IMR-90 (cell line): Measurements from ENCODE around the gene HECW1. TPM values are rescaled to one million over a fixed set of nuclear protein-coding genes. Genes with fewer than 3 reads are reported as not detected.
A peak's percentile ranks its signal among the peaks of the same experiment; 100 is the strongest.

Experiments used
- ATAC-seq: fragments of 200-7000 bp; cut with Tn5 transposase; 2 replicates; pipeline ENCODE4 v1.9.1; 2020; ENCODE audit warnings: low read depth, mild to moderate bottlenecking, moderate library complexity
- BruUV-seq: library from RNA; stranded (reverse); fragments of 400-500 nt; replicated peaks from 2 replicates; lab custom pipeline; 2021; lab: Mats Ljungman, UMichigan
- CTCF ChIA-PET: fragments of 300-600 bp; formaldehyde crosslinking; extraction: SDS; loops from one replicate; lab custom pipeline; 2021; ENCODE audit warnings: antibody characterized with exemption; lab: Yijun Ruan, JAX
- POLR2A ChIA-PET: fragments of 300-600 bp; sonication (Branson Sonifier 250); formaldehyde crosslinking; loops from one replicate; lab custom pipeline; 2022; ENCODE audit warnings: antibody characterized with exemption; ENCODE audit not compliant: unreplicated experiment; lab: Charles Lee
- DNase-seq: peaks from one replicate; pipeline ENCODE4 v3.0.0; 2013
- H2AFZ ChIP-seq: replicated peaks from 2 replicates; pipeline ENCODE3; 2013; ENCODE audit warnings: low read length, mild to moderate bottlenecking; ENCODE audit not compliant: poor library complexity
- H2AK5ac ChIP-seq: 2 replicates; pipeline ENCODE4 v1.6.1; 2013; ENCODE audit warnings: low read depth, low read length, inconsistent platforms
- H2AK9ac ChIP-seq: replicated peaks from 2 replicates; pipeline ENCODE3; 2013; ENCODE audit warnings: mild to moderate bottlenecking, low read depth, low read length, moderate library complexity; ENCODE audit not compliant: poor library complexity
- H2BK120ac ChIP-seq: 2 replicates; pipeline ENCODE4 v1.6.1; 2013; ENCODE audit warnings: low read depth, low read length, inconsistent platforms
- H2BK15ac ChIP-seq: 3 replicates; pipeline ENCODE4 v1.6.1; 2013; ENCODE audit warnings: low read depth, low read length, inconsistent platforms
- H2BK20ac ChIP-seq: 2 replicates; pipeline ENCODE4 v1.6.1; 2013; ENCODE audit warnings: low read depth, mild to moderate bottlenecking, inconsistent platforms, low read length, moderate library complexity
- H2BK5ac ChIP-seq: 2 replicates; pipeline ENCODE4 v1.6.1; 2013; ENCODE audit warnings: mild to moderate bottlenecking, low read depth, low read length, inconsistent platforms; ENCODE audit not compliant: poor library complexity, severe bottlenecking
- H3K14ac ChIP-seq: replicated peaks from 2 replicates; pipeline ENCODE4 v1.6.1; 2013; ENCODE audit warnings: low read depth, low read length, inconsistent platforms
- H3K18ac ChIP-seq: 2 replicates; pipeline ENCODE4 v1.6.1; 2013; ENCODE audit warnings: low read depth, low read length, control low read depth
- H3K23ac ChIP-seq: 2 replicates; pipeline ENCODE4 v1.6.1; 2013; ENCODE audit warnings: low read depth, low read length, inconsistent platforms
- H3K27ac ChIP-seq: 2 replicates; pipeline ENCODE4 v1.5.1; 2013; ENCODE audit warnings: mild to moderate bottlenecking, control low read depth, low read length; ENCODE audit not compliant: insufficient read depth
- H3K27me3 ChIP-seq: 2 replicates; pipeline ENCODE4 v1.6.1; 2013; ENCODE audit warnings: low read length; ENCODE audit not compliant: control insufficient read depth, insufficient read depth
- H3K36me3 ChIP-seq: 2 replicates; pipeline ENCODE4 v1.6.1; 2013; ENCODE audit warnings: low read length, mixed read lengths; ENCODE audit not compliant: control insufficient read depth, insufficient read depth
- H3K4ac ChIP-seq: 2 replicates; pipeline ENCODE4 v1.6.1; 2013; ENCODE audit warnings: low read depth, low read length, inconsistent platforms
- H3K4me1 ChIP-seq: 2 replicates; pipeline ENCODE4 v1.6.1; 2013; ENCODE audit warnings: low read length, mixed read lengths; ENCODE audit not compliant: control insufficient read depth, insufficient read depth
- H3K4me2 ChIP-seq: 2 replicates; pipeline ENCODE4 v1.6.1; 2013; ENCODE audit warnings: low read depth, mild to moderate bottlenecking, control low read depth, low read length, moderate library complexity
- H3K4me3 ChIP-seq: 2 replicates; pipeline ENCODE4 v1.5.1; 2013; ENCODE audit warnings: low read depth, mild to moderate bottlenecking, control low read depth, low read length, moderate library complexity; ENCODE audit not compliant: insufficient read depth
- H3K56ac ChIP-seq: 2 replicates; pipeline ENCODE4 v1.6.1; 2013; ENCODE audit warnings: low read length, inconsistent platforms; ENCODE audit not compliant: insufficient read depth; ENCODE audit errors: extremely low read depth
- H3K79me1 ChIP-seq, 2 experiments: 2 replicates each; pipeline ENCODE4 v1.6.1; 2013; ENCODE audit warnings: low read length in 2 of 2, inconsistent platforms in 1 of 2, low read depth in 1 of 2
- H3K9ac ChIP-seq: 2 replicates; pipeline ENCODE4 v1.6.1; 2013; ENCODE audit warnings: low read depth, low read length, control low read depth
- H3K9me1 ChIP-seq: 2 replicates; pipeline ENCODE4 v1.6.1; 2013; ENCODE audit warnings: low read length, inconsistent platforms; ENCODE audit not compliant: insufficient read depth
- H3K9me3 ChIP-seq: 2 replicates; pipeline ENCODE4 v1.6.1; 2013; ENCODE audit warnings: low read length; ENCODE audit not compliant: control insufficient read depth, insufficient read depth
- H4K20me1 ChIP-seq: 2 replicates; pipeline ENCODE4 v1.6.1; 2013; ENCODE audit warnings: low read length, inconsistent platforms; ENCODE audit not compliant: insufficient read depth
- H4K5ac ChIP-seq: 2 replicates; pipeline ENCODE4 v1.6.1; 2013; ENCODE audit warnings: mild to moderate bottlenecking, low read depth, low read length, control low read depth
- H4K8ac ChIP-seq, 2 experiments: 2 replicates each; pipeline ENCODE4 v1.6.1; 2013; ENCODE audit warnings: low read depth in 2 of 2, low read length in 2 of 2, control low read depth in 1 of 2, inconsistent platforms in 1 of 2
- H4K91ac ChIP-seq: 2 replicates; pipeline ENCODE4 v1.6.1; 2013; ENCODE audit warnings: low read depth, low read length, inconsistent platforms; ENCODE audit not compliant: insufficient read depth
- CTCF ChIP-seq: conservative IDR thresholded peaks from 2 replicates; pipeline ENCODE4 v1.5.1; 2012; ENCODE audit warnings: mild to moderate bottlenecking, low read depth, low read length, improper control_type of control experiment
- ELK1 ChIP-seq: fragments of 150-350 bp; IDR thresholded peaks from 2 replicates; pipeline ENCODE4 v1.6.1; 2016; ENCODE audit warnings: low read depth, mild to moderate bottlenecking, low read length, moderate library complexity, borderline replicate concordance
- WGBS, 2 experiments: methylation state at CpG; one replicate each; pipeline versions ENCODE4 v1.1.5 to v1.1.7; 2013; ENCODE audit warnings: missing lambda C conversion rate in 2 of 2; ENCODE audit not compliant: insufficient read length in 1 of 2; ENCODE audit errors: extremely low coverage in 2 of 2; 5-methylcytosine and 5-hydroxymethylcytosine counted together
- dilution Hi-C: fragments of 300-500 bp; cut with HindIII; formaldehyde crosslinking; loops from one replicate; pipeline ENCODE4 v1.14.3; 2018; ENCODE audit warnings: low sequenced_read_pairs; ENCODE audit not compliant: unreplicated experiment
- in situ Hi-C: fragments of 300-500 bp; cut with MboI; formaldehyde crosslinking; loops from 3 replicates; pipeline ENCODE4 v1.14.3; 2019; ENCODE audit warnings: low sequenced_read_pairs, inconsistent platforms, mixed read lengths
- intact Hi-C: fragments of 100-400 bp; cut with micrococcal nuclease; formaldehyde crosslinking; loops from 2 replicates; pipeline ENCODE4 v1.10.0; 2022
- polyA plus RNA-seq, 3 experiments: library from polyadenylated mRNA; depleted of rRNA; stranded (reverse); fragments of >200 nt; gene quantifications; 2 replicates each; pipeline ENCODE4 v1.2.3, GENCODE V29; 2012; ENCODE audit warnings: low replicate concordance in 1 of 3
- total RNA-seq: library from RNA; depleted of rRNA; stranded (reverse); fragments of >200 nt; gene quantifications from 2 replicates; pipeline ENCODE4 v1.2.3, GENCODE V29; 2012

Gene HECW1
- total and polyA plus RNA-seq, 2 of the 4 experiments (the other 2 are of a cell fraction) = 0.56 to 1.3 TPM

DNA sequence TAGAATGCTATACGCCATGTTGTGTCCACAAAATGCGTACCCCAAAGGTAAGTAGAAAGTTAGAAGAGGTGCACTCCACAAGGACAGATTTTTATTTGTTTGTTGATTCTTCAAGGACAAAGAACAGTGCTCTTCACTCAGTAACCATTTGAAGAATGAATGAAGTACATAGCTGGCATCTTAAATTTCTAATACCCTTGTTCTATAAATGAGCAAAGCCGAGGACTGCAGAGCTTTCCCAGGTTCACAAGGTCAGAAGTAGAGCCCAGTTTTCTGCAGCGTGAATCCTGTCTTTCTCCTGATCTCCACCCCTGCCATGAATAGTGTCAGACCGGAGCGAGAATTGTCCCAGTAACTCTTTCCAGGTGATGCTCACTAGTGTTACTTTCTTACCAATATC lies 9.5 kb downstream of the HECW1 start:
- Histone ChIP-seq H3K9me1 (peaks cover 14% of the 10 kb centered on the region), H3K4me1 (peaks cover 13% of the 10 kb centered on the region), H4K20me1 (no peaks in the 10 kb centered on the region), H4K5ac (no peak overlapping the region), H3K79me1 (no peaks in the 10 kb centered on the region), H2AK5ac (no peak overlapping the region), H4K8ac (no peak overlapping the region), H3K4ac (no peak overlapping the region), H2BK120ac (no peak overlapping the region), H3K18ac (no peak overlapping the region), H3K27me3 (peaks cover 3% of the 10 kb centered on the region), H3K4me3 (no peak overlapping the region), H3K9me3 (no peaks in the 10 kb centered on the region), H3K56ac (no peak overlapping the region), H3K9ac (no peak overlapping the region), H2AK9ac (no peak overlapping the region), H3K23ac (no peak overlapping the region), H2BK15ac (0 out of 3 replicates have a peak overlapping the region, but pooled peaks have one; percentile 11), H2BK5ac (no peak overlapping the region), H4K91ac (no peak overlapping the region), H2AFZ (no peak overlapping the region), H2BK20ac (no peak overlapping the region), H3K14ac (no peak overlapping the region), H3K4me2 (no peak overlapping the region), H3K27ac (no peak overlapping the region), H3K36me3 (no peaks in the 10 kb centered on the region)
- DNase-seq (no peak), ATAC-seq (no peak)
- dilution Hi-C loops (no loop called here), in situ Hi-C loops (no loop called here), intact Hi-C loops (no loop called here)
- POLR2A ChIA-PET = no interaction called here
- 57% methylated on average over 1 of the region's 6 CpGs; no CpG with 5 or more reads in 1 of the 2 experiments for WGBS, 2 experiments
- TF ChIP-seq ELK1 = no peak
- no peak for TF ChIP-seq CTCF
- BruUV-seq = no TSS peak
- CTCF ChIA-PET = no interaction called here
